Neural cell (in vitro differentiated cells): Measurements from ENCODE around the gene LIME1. TPM values are rescaled to one million over a fixed set of nuclear protein-coding genes. Genes with fewer than 3 reads are reported as not detected.

Experiments
- H2AFZ ChIP-seq: fragments of 200-600, 300-800 bp; sonication (generic), shearing (Covaris generic); 2 replicates; pipeline ENCODE4 v1.6.0; 2014; ENCODE audit warnings: low read depth, mild to moderate bottlenecking, antibody characterized with exemption, low read length, moderate library complexity
- H3F3A ChIP-seq: fragments of 200-600 bp; shearing (Covaris generic); 2 replicates; pipeline ENCODE4 v1.6.1; 2016; ENCODE audit warnings: mild to moderate bottlenecking, moderate library complexity, mixed read lengths, antibody characterized with exemption, low read length; ENCODE audit not compliant: insufficient read depth, poor library complexity, severe bottlenecking
- H3K27ac ChIP-seq: fragments of 200-600, 300-800 bp; sonication (generic), shearing (Covaris generic); 2 replicates; pipeline ENCODE4 v1.5.1; 2014; ENCODE audit warnings: mild to moderate bottlenecking, low read length, moderate library complexity
- H3K27me3 ChIP-seq: fragments of 300-800, 200-600 bp; sonication (generic), shearing (Covaris generic); 2 replicates; pipeline ENCODE4 v1.6.0; 2014; ENCODE audit warnings: mild to moderate bottlenecking, low read depth, low read length, moderate library complexity; ENCODE audit not compliant: insufficient read depth
- H3K36me3 ChIP-seq: fragments of 300-800, 200-600 bp; sonication (generic), shearing (Covaris generic); 2 replicates; pipeline ENCODE4 v1.5.1; 2014; ENCODE audit warnings: mild to moderate bottlenecking, antibody characterized with exemption, low read length, moderate library complexity; ENCODE audit not compliant: insufficient read depth
- H3K4me2 ChIP-seq: fragments of 300-800, 200-600 bp; sonication (generic), shearing (Covaris generic); 2 replicates; pipeline ENCODE4 v1.6.0; 2014; ENCODE audit warnings: mild to moderate bottlenecking, low read length
- H3K4me3 ChIP-seq: fragments of 300-800, 200-600 bp; sonication (generic), shearing (Covaris generic); 2 replicates; pipeline ENCODE4 v1.5.1; 2014; ENCODE audit warnings: mild to moderate bottlenecking, low read length, moderate library complexity
- H3K79me2 ChIP-seq: fragments of 200-600 bp; shearing (Covaris generic); replicated peaks from 2 replicates; pipeline ENCODE4 v1.6.0; 2014; ENCODE audit warnings: mild to moderate bottlenecking, low read length, moderate library complexity; ENCODE audit not compliant: insufficient read depth
- H3K9ac ChIP-seq: fragments of 300-800, 200-600 bp; sonication (generic), shearing (Covaris generic); 2 replicates; pipeline ENCODE4 v1.6.1; 2016; ENCODE audit warnings: mild to moderate bottlenecking, low read length, mixed read lengths
- H3K9me2 ChIP-seq: fragments of 200-600 bp; shearing (Covaris generic); 2 replicates; pipeline ENCODE4 v1.6.1; 2016; ENCODE audit warnings: mild to moderate bottlenecking, low read length, mixed read lengths; ENCODE audit not compliant: insufficient read depth
- H3K9me3 ChIP-seq: fragments of 200-600, 300-800 bp; sonication (generic), shearing (Covaris generic); 2 replicates; pipeline ENCODE4 v1.6.1; 2016; ENCODE audit warnings: mild to moderate bottlenecking, mixed run types, low read length, moderate library complexity, mixed read lengths
- H4K20me1 ChIP-seq: fragments of 200-600 bp; shearing (Covaris generic); 2 replicates; pipeline ENCODE4 v1.6.1; 2016; ENCODE audit warnings: mild to moderate bottlenecking, mixed run types; ENCODE audit not compliant: insufficient read depth
- EP300 ChIP-seq: fragments of 450-650 bp; conservative IDR thresholded peaks from 2 replicates; pipeline ENCODE4 v1.6.1; 2014; ENCODE audit warnings: antibody characterized with exemption, mild to moderate bottlenecking, moderate library complexity; ENCODE audit not compliant: poor library complexity, severe bottlenecking
- EZH2 ChIP-seq: fragments of 200-600, 300-800 bp; shearing (Covaris generic), sonication (generic); IDR thresholded peaks from 2 replicates; pipeline ENCODE4 v1.6.1; 2014; ENCODE audit warnings: antibody characterized with exemption, low read length, borderline replicate concordance, mild to moderate bottlenecking; ENCODE audit not compliant: insufficient read depth, poor library complexity, severe bottlenecking
- MXI1 ChIP-seq: fragments of 450-650 bp; conservative IDR thresholded peaks from 2 replicates; pipeline ENCODE4 v1.6.1; 2014; ENCODE audit warnings: antibody characterized with exemption, mild to moderate bottlenecking; ENCODE audit not compliant: poor library complexity, severe bottlenecking
- POLR2AphosphoS5 ChIP-seq: IDR thresholded peaks from 2 replicates; pipeline ENCODE4 v1.6.1; 2012
- RAD21 ChIP-seq: fragments of 450-650 bp; conservative IDR thresholded peaks from 2 replicates; pipeline ENCODE4 v1.6.1; 2014; ENCODE audit warnings: antibody characterized with exemption, mild to moderate bottlenecking, moderate library complexity
- SMC3 ChIP-seq: fragments of 450-650 bp; conservative IDR thresholded peaks from 2 replicates; pipeline ENCODE4 v1.6.1; 2014; ENCODE audit warnings: antibody characterized with exemption, mild to moderate bottlenecking, moderate library complexity; ENCODE audit not compliant: poor library complexity
- TAF1 ChIP-seq: IDR thresholded peaks from 2 replicates; pipeline ENCODE4 v1.6.1; 2012; ENCODE audit warnings: low read depth
- polyA plus RNA-seq: library from polyadenylated mRNA; depleted of rRNA; stranded (reverse); fragments of >200 nt; gene quantifications from 2 replicates; pipeline ENCODE4 v1.2.3, GENCODE V29; 2014
- TF ChIP-seq, protein P1 (sequence below): fragments of 450-650 bp; IDR thresholded peaks from 2 replicates; pipeline ENCODE4 v1.5.1; 2014; ENCODE audit warnings: antibody characterized with exemption, mild to moderate bottlenecking, moderate library complexity; ENCODE audit not compliant: poor library complexity, severe bottlenecking
- TF ChIP-seq, protein P2 (sequence below): IDR thresholded peaks from 2 replicates; pipeline ENCODE4 v1.6.1; 2012; ENCODE audit warnings: borderline replicate concordance

Gene LIME1
- polyA plus RNA-seq, 1 donor from 2014 or later = 65.2 TPM

DNA sequence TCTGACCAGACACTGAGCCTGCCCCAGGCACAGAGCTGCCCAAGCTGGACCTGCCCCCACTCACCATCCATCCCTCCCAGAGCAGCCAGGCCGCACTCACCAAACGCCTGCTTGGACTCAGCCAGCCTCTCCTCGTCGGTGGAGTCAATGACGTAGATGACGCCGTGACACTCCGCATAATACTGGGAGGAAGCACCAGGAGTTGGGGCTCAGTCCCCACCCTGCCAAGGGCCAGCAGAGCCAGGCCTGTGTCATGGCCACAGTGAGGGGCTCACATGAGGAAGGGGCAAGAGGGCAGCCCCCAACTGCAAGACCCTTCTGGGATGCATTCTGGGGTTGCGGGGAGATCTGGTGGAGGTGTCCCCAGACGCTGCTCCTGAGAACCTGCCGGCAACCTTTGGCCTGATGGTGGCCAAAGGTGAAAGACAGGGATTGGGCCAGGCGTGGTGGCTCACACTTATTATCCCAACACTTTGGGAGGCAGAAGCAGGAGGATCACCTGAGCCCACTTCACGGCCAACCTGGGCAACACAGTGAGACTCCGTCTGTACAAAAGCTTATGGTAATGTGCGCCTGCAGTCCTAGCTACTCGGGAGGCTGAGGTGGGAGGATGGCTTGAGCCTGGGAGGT, 34.3 kb upstream of the LIME1 start:
- no peaks in the 10 kb centered on the region for H4K20me1 ChIP-seq
- H3F3A ChIP-seq = no peaks in the 10 kb centered on the region
- H3K27me3 ChIP-seq = no peaks in the 10 kb centered on the region
- no peak overlapping the region for H3K9ac ChIP-seq
- H3K9me3 ChIP-seq = no peaks in the 10 kb centered on the region
- H3K4me2 ChIP-seq = no peak overlapping the region
- peaks cover 6% of the 10 kb centered on the region for H3K79me2 ChIP-seq
- no peak overlapping the region for H3K4me3 ChIP-seq
- no peak overlapping the region for H3K27ac ChIP-seq
- TF ChIP-seq, protein P1, sequence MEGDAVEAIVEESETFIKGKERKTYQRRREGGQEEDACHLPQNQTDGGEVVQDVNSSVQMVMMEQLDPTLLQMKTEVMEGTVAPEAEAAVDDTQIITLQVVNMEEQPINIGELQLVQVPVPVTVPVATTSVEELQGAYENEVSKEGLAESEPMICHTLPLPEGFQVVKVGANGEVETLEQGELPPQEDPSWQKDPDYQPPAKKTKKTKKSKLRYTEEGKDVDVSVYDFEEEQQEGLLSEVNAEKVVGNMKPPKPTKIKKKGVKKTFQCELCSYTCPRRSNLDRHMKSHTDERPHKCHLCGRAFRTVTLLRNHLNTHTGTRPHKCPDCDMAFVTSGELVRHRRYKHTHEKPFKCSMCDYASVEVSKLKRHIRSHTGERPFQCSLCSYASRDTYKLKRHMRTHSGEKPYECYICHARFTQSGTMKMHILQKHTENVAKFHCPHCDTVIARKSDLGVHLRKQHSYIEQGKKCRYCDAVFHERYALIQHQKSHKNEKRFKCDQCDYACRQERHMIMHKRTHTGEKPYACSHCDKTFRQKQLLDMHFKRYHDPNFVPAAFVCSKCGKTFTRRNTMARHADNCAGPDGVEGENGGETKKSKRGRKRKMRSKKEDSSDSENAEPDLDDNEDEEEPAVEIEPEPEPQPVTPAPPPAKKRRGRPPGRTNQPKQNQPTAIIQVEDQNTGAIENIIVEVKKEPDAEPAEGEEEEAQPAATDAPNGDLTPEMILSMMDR = no peak
- no peak for TF ChIP-seq EZH2
- TF ChIP-seq, protein P2, sequence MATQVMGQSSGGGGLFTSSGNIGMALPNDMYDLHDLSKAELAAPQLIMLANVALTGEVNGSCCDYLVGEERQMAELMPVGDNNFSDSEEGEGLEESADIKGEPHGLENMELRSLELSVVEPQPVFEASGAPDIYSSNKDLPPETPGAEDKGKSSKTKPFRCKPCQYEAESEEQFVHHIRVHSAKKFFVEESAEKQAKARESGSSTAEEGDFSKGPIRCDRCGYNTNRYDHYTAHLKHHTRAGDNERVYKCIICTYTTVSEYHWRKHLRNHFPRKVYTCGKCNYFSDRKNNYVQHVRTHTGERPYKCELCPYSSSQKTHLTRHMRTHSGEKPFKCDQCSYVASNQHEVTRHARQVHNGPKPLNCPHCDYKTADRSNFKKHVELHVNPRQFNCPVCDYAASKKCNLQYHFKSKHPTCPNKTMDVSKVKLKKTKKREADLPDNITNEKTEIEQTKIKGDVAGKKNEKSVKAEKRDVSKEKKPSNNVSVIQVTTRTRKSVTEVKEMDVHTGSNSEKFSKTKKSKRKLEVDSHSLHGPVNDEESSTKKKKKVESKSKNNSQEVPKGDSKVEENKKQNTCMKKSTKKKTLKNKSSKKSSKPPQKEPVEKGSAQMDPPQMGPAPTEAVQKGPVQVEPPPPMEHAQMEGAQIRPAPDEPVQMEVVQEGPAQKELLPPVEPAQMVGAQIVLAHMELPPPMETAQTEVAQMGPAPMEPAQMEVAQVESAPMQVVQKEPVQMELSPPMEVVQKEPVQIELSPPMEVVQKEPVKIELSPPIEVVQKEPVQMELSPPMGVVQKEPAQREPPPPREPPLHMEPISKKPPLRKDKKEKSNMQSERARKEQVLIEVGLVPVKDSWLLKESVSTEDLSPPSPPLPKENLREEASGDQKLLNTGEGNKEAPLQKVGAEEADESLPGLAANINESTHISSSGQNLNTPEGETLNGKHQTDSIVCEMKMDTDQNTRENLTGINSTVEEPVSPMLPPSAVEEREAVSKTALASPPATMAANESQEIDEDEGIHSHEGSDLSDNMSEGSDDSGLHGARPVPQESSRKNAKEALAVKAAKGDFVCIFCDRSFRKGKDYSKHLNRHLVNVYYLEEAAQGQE = no peak
- TF ChIP-seq EP300 = no peak
- no peak for TF ChIP-seq TAF1
- no peak for TF ChIP-seq RAD21
- no peak for TF ChIP-seq MXI1
- no peak for TF ChIP-seq POLR2AphosphoS5
- no peak for TF ChIP-seq SMC3
- H2AFZ ChIP-seq = no peak overlapping the region
- H3K9me2 ChIP-seq = no peaks in the 10 kb centered on the region
- H3K36me3 ChIP-seq = no peaks in the 10 kb centered on the region

DNA sequence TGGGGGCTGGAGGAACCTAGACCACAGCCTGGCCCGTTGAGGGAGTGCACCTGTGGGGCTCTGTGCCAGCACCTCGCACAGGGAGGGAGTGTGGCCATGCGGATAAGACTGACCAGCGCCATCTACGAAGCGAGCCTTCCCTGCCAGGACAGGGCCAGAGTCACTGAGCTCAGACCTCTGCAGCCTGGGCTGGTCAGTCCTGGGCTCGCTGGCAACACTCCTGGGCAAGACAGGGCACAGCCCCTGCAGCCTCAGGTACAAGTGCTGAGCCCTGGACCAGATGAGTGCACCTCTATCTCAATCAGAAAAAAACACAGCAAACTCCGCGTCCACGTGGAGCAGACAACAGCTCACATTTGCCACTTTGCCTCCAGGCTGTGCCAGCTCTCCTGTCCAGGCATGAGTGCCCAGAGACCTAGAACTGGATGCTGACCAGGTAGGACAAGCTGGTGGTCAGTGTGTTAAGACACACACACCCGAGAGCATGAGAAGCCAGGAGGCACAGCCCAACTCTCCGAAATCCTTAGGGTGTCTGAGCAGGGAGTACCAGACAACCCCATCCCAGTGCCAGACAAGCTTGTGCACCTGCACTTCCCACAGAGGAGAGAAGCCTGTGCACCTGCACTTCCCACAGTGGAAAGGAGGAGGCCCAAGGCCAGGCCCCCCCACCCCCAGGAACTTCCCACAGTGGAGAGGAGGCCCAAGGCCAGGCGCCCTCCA, 33.6 kb upstream of the LIME1 start:
- Histone ChIP-seq H4K20me1 (no peaks in the 10 kb centered on the region), H2AFZ (no peak overlapping the region), H3F3A (no peaks in the 10 kb centered on the region), H3K4me2 (no peak overlapping the region), H3K27ac (no peak overlapping the region), H3K79me2 (peaks cover 6% of the 10 kb centered on the region), H3K36me3 (no peaks in the 10 kb centered on the region), H3K9me3 (no peaks in the 10 kb centered on the region), H3K9ac (no peak overlapping the region), H3K27me3 (no peaks in the 10 kb centered on the region), H3K9me2 (no peaks in the 10 kb centered on the region), H3K4me3 (no peak overlapping the region)
- TF ChIP-seq MXI1 (no peak), EP300 (no peak), POLR2AphosphoS5 (no peak), SMC3 (no peak), TAF1 (no peak), EZH2 (no peak), RAD21 (no peak)
- TF ChIP-seq, protein P1 = no peak
- TF ChIP-seq, protein P2 = no peak
